Upper lobe of left lung (tissue), 6 donors: ENCODE measurements around the gene CHSY3. TPM values are rescaled to one million over a fixed set of nuclear protein-coding genes. Genes with fewer than 3 reads are reported as not detected.

Source experiments
- ATAC-seq, 2 donors: fragments of 200-7000 bp; cut with Tn5 transposase; one replicate each; pipeline ENCODE4 v1.9.1; 2022; ENCODE audit warnings: mild to moderate bottlenecking in 2 of 2, moderate library complexity in 2 of 2; ENCODE audit not compliant: low FRiP score in 2 of 2
- DNase-seq, 2 donors: peaks; one replicate each; pipeline ENCODE4 v3.0.0-alpha.2; 2019 to 2020
- H3K27ac ChIP-seq, 4 donors: fragments of 200-600 bp; sonication (generic); one replicate each; pipeline ENCODE4 v1.5.1; 2016 to 2019
- H3K27me3 ChIP-seq, 4 donors: fragments of 200-600 bp; sonication (generic); one replicate each; pipeline ENCODE4 v1.5.1; 2017 to 2019
- H3K36me3 ChIP-seq, 4 donors: fragments of 200-600 bp; sonication (generic); one replicate each; pipeline ENCODE4 v1.5.1; 2016 to 2019
- H3K4me1 ChIP-seq, 4 donors: fragments of 200-600 bp; sonication (generic); one replicate each; pipeline ENCODE4 v1.5.1; 2018 to 2019
- H3K4me3 ChIP-seq, 4 donors: fragments of 200-600 bp; sonication (generic); one replicate each; pipeline ENCODE4 v1.5.1; 2017 to 2019; ENCODE audit warnings: mild to moderate bottlenecking in 2 of 4, moderate library complexity in 1 of 4
- H3K9me3 ChIP-seq, 4 donors: fragments of 200-600 bp; sonication (generic); one replicate each; pipeline ENCODE4 v1.5.1; 2018 to 2019
- CTCF ChIP-seq, 6 experiments: fragments of 450-650 bp in 4 of 6; fragments of 200-600 bp in 2 of 6; sonication (generic) in 2 of 6; IDR thresholded peaks; one replicate each; pipeline ENCODE4 v1.5.1; 2016 to 2019; ENCODE audit warnings: antibody characterized with exemption in 6 of 6
- EP300 ChIP-seq, 4 donors: sonication (generic); formaldehyde crosslinking; IDR thresholded peaks; one replicate each; pipeline ENCODE4 v1.5.1; 2017; ENCODE audit warnings: antibody characterized with exemption in 4 of 4, control low read depth in 2 of 4
- POLR2A ChIP-seq, 4 donors: fragments of 450-650 bp; IDR thresholded peaks; one replicate each; pipeline ENCODE4 v1.5.1; 2016 to 2017; ENCODE audit warnings: antibody characterized with exemption in 4 of 4, mild to moderate bottlenecking in 2 of 4
- POLR2AphosphoS5 ChIP-seq, 2 donors: sonication (generic); formaldehyde crosslinking; IDR thresholded peaks; one replicate each; pipeline ENCODE4 v1.5.1; 2017; ENCODE audit warnings: antibody characterized with exemption in 2 of 2
- WGBS, 2 donors: methylation state at CpG; one replicate each; pipeline ENCODE4 v1.1.5; 2017 to 2018; 5-methylcytosine and 5-hydroxymethylcytosine counted together
- total RNA-seq, 6 donors: library from RNA; depleted of rRNA in 4 of 6; stranded (reverse); fragments of >200 nt in 4 of 6; gene quantifications; one replicate each; pipeline versions ENCODE4 v1.1.0 to v1.2.1, GENCODE V29; 2016 to 2021
- donor health status: DM: no; HTN: no; CAD: no; lungs with moderate emphysema.
- donor health status: DM: no; HTN: yes; CAD: no; lungs with severe emphysema.

Gene CHSY3
- total RNA-seq, 6 donors from 2014 or later, result 3.1 to 7.5 (median 6.3) TPM

DNA sequence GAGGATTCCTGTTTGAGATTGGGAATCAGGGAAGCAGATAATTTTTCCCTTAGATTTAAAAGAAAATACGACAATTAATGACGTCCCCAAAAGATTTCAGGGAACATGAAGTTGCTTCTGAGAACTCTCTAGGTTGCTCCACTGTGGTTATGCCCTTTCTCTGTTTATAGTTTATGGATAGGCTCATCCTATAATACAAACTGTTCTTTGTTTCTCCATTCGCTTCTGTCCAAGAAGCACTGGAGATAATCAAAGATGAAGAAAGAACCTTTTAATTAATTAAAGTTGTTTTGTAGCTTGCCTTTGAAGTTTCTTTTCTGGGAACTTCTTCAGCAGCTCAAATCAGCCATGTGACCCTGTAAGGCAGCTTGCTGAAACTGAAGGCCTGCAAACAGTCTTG is 87.5 kb downstream of the CHSY3 start:
- DNase-seq (no peak), ATAC-seq (no peak)
- Histone ChIP-seq H3K27me3 (no peaks in the 10 kb centered on the region), H3K27ac (no peak overlapping the region), H3K36me3 (no peaks in the 10 kb centered on the region), H3K4me3 (no peak overlapping the region), H3K9me3 (peaks cover 0 to under 1% (median under 1%) of the 10 kb centered on the region in 4 donors), H3K4me1 (no peaks in the 10 kb centered on the region)
- TF ChIP-seq CTCF (IDR thresholded peaks at IDR 0.05) (no peak), EP300 (IDR thresholded peaks at IDR 0.05) (no peak), POLR2AphosphoS5 (IDR thresholded peaks at IDR 0.05) (no peak)
- WGBS, 2 donors, result 78 to 85% methylated on average over 3 of the region's 3 CpGs

DNA sequence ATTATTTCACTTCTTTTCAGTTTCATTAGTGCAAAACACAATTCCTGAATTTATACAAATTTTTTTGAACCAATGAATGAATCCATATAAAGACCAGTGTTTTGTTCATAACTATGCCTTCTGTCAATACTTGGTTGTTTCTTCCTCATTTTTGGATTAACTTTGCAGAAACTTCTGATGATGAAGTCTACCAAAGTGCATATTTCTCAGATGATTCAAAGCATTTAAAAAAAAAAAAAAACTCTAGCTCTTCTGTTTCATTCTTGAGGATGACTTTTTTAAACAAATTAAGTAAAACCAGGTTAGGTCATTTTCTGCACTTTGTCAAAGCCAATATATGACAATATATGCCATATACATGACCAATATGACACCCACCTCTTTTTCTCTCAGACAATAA is 92.6 kb downstream of the CHSY3 start:
- Histone ChIP-seq H3K27ac (no peak overlapping the region), H3K4me1 (no peaks in the 10 kb centered on the region), H3K9me3 (no peaks in the 10 kb centered on the region), H3K36me3 (no peaks in the 10 kb centered on the region), H3K4me3 (no peak overlapping the region), H3K27me3 (no peaks in the 10 kb centered on the region)
- DNase-seq, result no peak
- TF ChIP-seq EP300 (IDR thresholded peaks at IDR 0.05) (no peak), POLR2A (IDR thresholded peaks at IDR 0.05) (no peak), POLR2AphosphoS5 (IDR thresholded peaks at IDR 0.05) (no peak), CTCF (IDR thresholded peaks at IDR 0.05) (no peak)
- ATAC-seq, result no peak

- H3K4me3 ChIP-seq, result no peak overlapping the region
- H3K27ac ChIP-seq, result no peak overlapping the region
- ATAC-seq, result no peak
- 83 to 92% methylated on average over 4 of the region's 4 CpGs for WGBS, 2 donors
- H3K27me3 ChIP-seq, result no peaks in the 10 kb centered on the region
- H3K4me1 ChIP-seq, result no peaks in the 10 kb centered on the region
- DNase-seq, result no peak
- H3K36me3 ChIP-seq, result no peaks in the 10 kb centered on the region
- no peak for TF ChIP-seq EP300 (IDR thresholded peaks at IDR 0.05)
- no peak for TF ChIP-seq POLR2A (IDR thresholded peaks at IDR 0.05)
- TF ChIP-seq POLR2AphosphoS5 (IDR thresholded peaks at IDR 0.05), result no peak
- no peak for TF ChIP-seq CTCF (IDR thresholded peaks at IDR 0.05)
- no peaks in the 10 kb centered on the region for H3K9me3 ChIP-seq
These were observed 96.2 kb downstream of the CHSY3 start for GRCh38 chr5:130000460-130000859.

DNA sequence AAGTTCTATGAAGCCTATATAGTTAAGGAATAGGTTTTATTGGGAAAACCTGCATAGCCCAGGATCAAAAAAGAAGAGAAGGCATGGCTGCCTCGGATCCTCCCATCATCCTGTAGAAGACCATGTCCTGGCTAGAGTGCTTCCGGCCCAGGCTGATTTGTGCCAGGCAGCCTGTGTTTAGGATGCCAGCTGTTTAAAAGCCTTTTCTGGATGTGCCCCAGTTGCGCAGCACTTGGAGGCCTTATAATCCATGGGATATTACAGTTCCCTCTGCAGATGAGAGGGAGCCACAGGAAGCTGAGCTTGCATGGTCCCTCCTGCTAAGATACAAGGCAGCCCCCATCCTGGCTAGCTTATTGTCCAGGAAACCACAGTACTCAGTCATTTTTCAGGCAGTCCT is 97.9 kb downstream of the CHSY3 start:
- H3K4me3 ChIP-seq, result no peak overlapping the region
- TF ChIP-seq POLR2AphosphoS5 (IDR thresholded peaks at IDR 0.05) (no peak), CTCF (IDR thresholded peaks at IDR 0.05) (no peak), POLR2A (IDR thresholded peaks at IDR 0.05) (no peak), EP300 (IDR thresholded peaks at IDR 0.05) (no peak)
- ATAC-seq, result no peak

DNA sequence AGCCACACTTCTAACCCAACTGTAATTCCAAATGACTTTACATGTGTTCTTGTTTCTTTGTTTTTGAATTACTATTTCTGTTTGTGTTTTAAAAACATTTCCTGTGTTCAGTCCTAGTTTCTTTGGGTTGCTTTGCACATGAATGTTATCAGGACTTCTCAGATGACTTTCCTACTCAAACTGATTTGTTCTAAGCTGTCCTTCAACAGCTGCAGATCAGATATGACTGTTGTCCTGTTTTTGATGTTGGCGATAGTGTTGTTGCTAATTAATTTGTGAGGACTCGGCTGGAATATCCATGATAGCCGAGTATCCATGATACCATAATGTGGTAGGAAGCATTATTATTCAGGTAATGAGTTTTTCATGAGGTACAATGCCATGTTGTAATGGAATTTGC is 98.6 kb downstream of the CHSY3 start:
- no peak for ATAC-seq
- Histone ChIP-seq H3K27ac (no peak overlapping the region), H3K9me3 (no peaks in the 10 kb centered on the region), H3K4me1 (no peaks in the 10 kb centered on the region), H3K36me3 (no peaks in the 10 kb centered on the region), H3K4me3 (no peak overlapping the region), H3K27me3 (no peaks in the 10 kb centered on the region)
- no peak for DNase-seq
- TF ChIP-seq POLR2AphosphoS5 (IDR thresholded peaks at IDR 0.05) (no peak), POLR2A (IDR thresholded peaks at IDR 0.05) (no peak), CTCF (IDR thresholded peaks at IDR 0.05) (no peak), EP300 (IDR thresholded peaks at IDR 0.05) (no peak)
- WGBS, 2 donors, result 63 to 75% methylated on average over 3 of the region's 3 CpGs

More for the DNA sequence above, 97.9 kb downstream of the CHSY3 start:
- Histone ChIP-seq H3K4me1 (no peaks in the 10 kb centered on the region), H3K9me3 (no peaks in the 10 kb centered on the region), H3K36me3 (no peaks in the 10 kb centered on the region), H3K27ac (no peak overlapping the region), H3K27me3 (no peaks in the 10 kb centered on the region)
- no peak for DNase-seq
- WGBS, 2 donors, result 73 to 90% methylated on average over 3 of the region's 3 CpGs
